ENCODE measurements around the gene CD109. TPM values are rescaled to one million over a fixed set of nuclear protein-coding genes. Genes with fewer than 3 reads are reported as not detected.
"Not testable (repeated sequence)": the region's sequence is repeated elsewhere in the genome, so short reads cannot be mapped to it uniquely, and the experiment has no call there.

Gene CD109
- total and polyA plus RNA-seq, 8 donors: 0.23 to 2.6 (median 0.52) TPM

- no peak for DNase-seq
- no peak for ATAC-seq
- H3K4me3 ChIP-seq: no peak overlapping the region
- no peaks in the 10 kb centered on the region for H3K36me3 ChIP-seq
- 77 to 83% methylated on average over 9 of the region's 9 CpGs for WGBS, 2 donors
- H3K9me3 ChIP-seq: no peaks in the 10 kb centered on the region
- TF ChIP-seq, protein P1, sequence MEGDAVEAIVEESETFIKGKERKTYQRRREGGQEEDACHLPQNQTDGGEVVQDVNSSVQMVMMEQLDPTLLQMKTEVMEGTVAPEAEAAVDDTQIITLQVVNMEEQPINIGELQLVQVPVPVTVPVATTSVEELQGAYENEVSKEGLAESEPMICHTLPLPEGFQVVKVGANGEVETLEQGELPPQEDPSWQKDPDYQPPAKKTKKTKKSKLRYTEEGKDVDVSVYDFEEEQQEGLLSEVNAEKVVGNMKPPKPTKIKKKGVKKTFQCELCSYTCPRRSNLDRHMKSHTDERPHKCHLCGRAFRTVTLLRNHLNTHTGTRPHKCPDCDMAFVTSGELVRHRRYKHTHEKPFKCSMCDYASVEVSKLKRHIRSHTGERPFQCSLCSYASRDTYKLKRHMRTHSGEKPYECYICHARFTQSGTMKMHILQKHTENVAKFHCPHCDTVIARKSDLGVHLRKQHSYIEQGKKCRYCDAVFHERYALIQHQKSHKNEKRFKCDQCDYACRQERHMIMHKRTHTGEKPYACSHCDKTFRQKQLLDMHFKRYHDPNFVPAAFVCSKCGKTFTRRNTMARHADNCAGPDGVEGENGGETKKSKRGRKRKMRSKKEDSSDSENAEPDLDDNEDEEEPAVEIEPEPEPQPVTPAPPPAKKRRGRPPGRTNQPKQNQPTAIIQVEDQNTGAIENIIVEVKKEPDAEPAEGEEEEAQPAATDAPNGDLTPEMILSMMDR (IDR thresholded peaks at IDR 0.05): no peak
- no peaks in the 10 kb centered on the region for H3K4me1 ChIP-seq
- peaks cover 0 to 6% (median 0%) of the 10 kb centered on the region in 4 donors for H3K27me3 ChIP-seq
- FAIRE-seq: no peak
- no peak overlapping the region for H3K27ac ChIP-seq
- intact Hi-C loops (cut with DNase I): no loop called here
Measured at GRCh38 chr6:73706971-73707370, 11.0 kb downstream of the CD109 start.

- Histone ChIP-seq H3K9me3 (no peaks in the 10 kb centered on the region), H3K27ac (no peak overlapping the region), H3K4me1 (no peaks in the 10 kb centered on the region), H3K36me3 (no peaks in the 10 kb centered on the region), H3K27me3 (peaks cover 0 to 6% (median 0%) of the 10 kb centered on the region in 4 donors), H3K4me3 (no peak overlapping the region)
- no peak for FAIRE-seq
- no peak for ATAC-seq
- intact Hi-C loops (cut with DNase I): no loop called here
- DNase-seq: no peak
- 48 to 51% methylated on average over 2 of the region's 2 CpGs for WGBS, 2 donors
- TF ChIP-seq, protein P1 (IDR thresholded peaks at IDR 0.05): no peak
Measured at GRCh38 chr6:73710470-73710869, 14.5 kb downstream of the CD109 start.

DNA sequence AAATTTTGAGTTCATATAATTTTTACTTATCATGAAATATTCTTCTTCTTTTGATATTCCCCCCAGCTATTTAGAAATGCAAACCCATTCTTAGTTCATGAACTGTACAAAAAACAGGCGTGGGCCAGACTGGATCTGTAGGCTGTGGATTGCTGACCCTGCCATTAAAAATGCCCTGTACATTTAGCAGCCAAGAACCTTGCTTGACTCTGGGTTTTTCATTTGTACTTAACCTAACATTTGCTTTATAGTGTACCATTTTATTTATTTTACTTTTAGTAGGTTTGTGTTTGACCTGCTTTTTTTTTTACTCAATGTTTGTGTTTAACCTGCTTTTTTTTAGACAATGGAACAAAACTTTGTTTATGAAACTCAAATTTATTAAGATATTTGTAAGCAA, 14.9 kb downstream of the CD109 start:
- no peaks in the 10 kb centered on the region for H3K4me1 ChIP-seq
- 74 to 79% methylated on average over 1 of the region's 1 CpG for WGBS, 2 donors
- DNase-seq (no peak), ATAC-seq (no peak), FAIRE-seq (no peak)
- intact Hi-C loops (cut with DNase I): no loop called here
- no peaks in the 10 kb centered on the region for H3K9me3 ChIP-seq
- H3K4me3 ChIP-seq: no peak overlapping the region
- no peak overlapping the region for H3K27ac ChIP-seq
- TF ChIP-seq, protein P1 (IDR thresholded peaks at IDR 0.05): no peak
- peaks cover 0 to 2% (median 0%) of the 10 kb centered on the region in 4 donors for H3K27me3 ChIP-seq
- H3K36me3 ChIP-seq: no peaks in the 10 kb centered on the region

DNA sequence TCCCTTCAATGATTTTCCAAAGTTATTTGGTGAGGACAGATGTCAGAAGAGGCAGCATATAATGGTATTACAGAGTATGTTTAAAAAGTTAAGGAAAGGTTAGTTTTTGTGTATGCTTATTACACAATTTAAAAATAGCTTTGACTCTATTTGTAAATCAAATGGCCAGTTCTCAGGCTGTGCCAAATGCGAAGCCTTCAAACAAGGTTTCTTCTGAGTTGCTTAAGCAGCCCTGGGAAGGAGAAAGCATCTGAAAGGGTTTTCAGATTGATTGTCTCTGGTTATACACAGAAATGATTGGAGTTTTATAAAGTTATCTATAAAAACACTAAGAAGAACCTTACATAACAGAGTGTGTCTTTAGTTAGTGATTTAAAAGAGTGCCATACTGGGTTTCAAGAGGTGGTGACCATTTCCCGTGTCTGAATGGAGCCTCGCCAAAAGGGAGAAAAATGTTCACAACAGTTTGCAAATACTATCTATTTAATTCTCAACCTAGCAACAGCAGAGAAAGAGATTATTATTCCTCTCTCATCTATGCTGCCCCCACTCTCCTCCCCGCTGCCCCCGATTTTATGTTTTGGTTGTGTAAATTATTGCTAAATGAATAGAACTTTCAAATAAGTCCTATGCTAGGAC, 16.7 kb downstream of the CD109 start:
- WGBS, 2 donors: 86 to 90% methylated on average over 5 of the region's 5 CpGs
- TF ChIP-seq, protein P1 (IDR thresholded peaks at IDR 0.05): no peak
- intact Hi-C loops (cut with DNase I): no loop called here
- DNase-seq (no peak), ATAC-seq (no peak), FAIRE-seq (no peak)
- Histone ChIP-seq H3K36me3 (no peaks in the 10 kb centered on the region), H3K9me3 (no peaks in the 10 kb centered on the region), H3K4me1 (no peaks in the 10 kb centered on the region), H3K27me3 (no peaks in the 10 kb centered on the region), H3K4me3 (no peak overlapping the region), H3K27ac (no peak overlapping the region)

DNA sequence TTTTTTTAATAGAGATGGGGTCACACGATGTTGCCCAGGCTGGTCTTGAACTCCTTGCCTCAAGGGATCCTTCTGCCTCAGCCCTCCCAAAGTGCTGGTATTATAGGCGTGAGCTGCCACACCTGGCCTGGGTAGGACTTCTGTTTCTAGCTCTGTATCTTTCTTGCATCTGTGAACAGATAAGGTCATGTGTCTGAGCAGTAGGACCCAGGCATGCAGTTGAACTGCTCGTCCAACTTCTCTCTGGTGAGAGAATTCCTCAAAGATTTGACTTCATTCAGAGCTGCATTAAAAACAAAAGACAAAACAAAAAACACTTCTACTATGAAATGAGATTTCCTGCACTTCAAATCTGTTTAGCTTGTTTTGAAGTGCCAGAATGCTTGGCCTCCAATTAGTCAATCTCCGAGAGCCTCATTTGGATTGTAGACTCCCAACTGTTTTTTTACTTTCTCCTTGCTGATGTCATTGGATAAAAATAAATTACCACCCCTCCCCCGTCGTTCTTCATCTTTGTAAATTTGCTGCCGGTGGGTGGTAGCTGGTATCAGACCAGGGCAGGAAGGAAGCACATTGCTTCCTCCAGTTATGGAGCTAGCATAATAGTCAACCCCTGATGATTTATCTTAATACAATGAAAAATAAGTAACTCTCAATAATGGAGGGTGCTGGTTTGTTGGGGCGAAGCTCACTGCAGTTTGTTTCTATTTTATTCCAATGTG, 17.6 kb downstream of the CD109 start:
- H3K27me3 ChIP-seq: no peaks in the 10 kb centered on the region
- DNase-seq (no peak), FAIRE-seq (no peak), ATAC-seq (no peak)
- no peak overlapping the region for H3K27ac ChIP-seq
- intact Hi-C loops (cut with DNase I): no loop called here
- TF ChIP-seq, protein P1 (IDR thresholded peaks at IDR 0.05): no peak
- H3K4me3 ChIP-seq: no peak overlapping the region
- H3K4me1 ChIP-seq: no peaks in the 10 kb centered on the region
- WGBS, 2 donors: 55% methylated on average over 8 of the region's 8 CpGs
- no peaks in the 10 kb centered on the region for H3K36me3 ChIP-seq
- H3K9me3 ChIP-seq: no peaks in the 10 kb centered on the region

DNA sequence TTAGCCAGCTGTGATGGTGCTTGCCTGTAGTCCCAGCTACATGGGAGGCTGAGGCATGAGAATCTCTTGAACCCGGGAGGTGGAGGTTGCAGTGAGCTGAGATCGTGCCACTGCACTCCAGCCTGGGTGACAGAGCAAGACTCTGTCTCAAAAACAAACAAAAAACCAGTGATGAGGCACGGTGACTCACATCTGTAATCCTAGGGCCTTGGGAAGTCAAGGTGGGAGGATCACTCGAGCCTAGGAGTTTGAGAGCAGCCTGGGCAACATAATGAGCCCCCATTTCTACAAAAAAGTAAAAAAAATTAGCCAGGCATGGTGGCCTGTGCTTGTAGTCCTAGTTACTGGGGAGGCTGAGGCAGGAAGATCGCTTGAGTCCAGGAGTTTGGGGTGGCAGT, 19.1 kb downstream of the CD109 start:
- H3K4me1 ChIP-seq; H3K36me3 ChIP-seq; H3K27me3 ChIP-seq; FAIRE-seq; H3K4me3 ChIP-seq; DNase-seq; H3K9me3 ChIP-seq; intact Hi-C loops (cut with DNase I); ATAC-seq; H3K27ac ChIP-seq: not testable (repeated sequence)
- 77 to 87% methylated on average over 5 of the region's 5 CpGs for WGBS, 2 donors

Data from pancreas (tissue), 10 donors.